ENCODE data around the gene EPHA1.

DNA sequence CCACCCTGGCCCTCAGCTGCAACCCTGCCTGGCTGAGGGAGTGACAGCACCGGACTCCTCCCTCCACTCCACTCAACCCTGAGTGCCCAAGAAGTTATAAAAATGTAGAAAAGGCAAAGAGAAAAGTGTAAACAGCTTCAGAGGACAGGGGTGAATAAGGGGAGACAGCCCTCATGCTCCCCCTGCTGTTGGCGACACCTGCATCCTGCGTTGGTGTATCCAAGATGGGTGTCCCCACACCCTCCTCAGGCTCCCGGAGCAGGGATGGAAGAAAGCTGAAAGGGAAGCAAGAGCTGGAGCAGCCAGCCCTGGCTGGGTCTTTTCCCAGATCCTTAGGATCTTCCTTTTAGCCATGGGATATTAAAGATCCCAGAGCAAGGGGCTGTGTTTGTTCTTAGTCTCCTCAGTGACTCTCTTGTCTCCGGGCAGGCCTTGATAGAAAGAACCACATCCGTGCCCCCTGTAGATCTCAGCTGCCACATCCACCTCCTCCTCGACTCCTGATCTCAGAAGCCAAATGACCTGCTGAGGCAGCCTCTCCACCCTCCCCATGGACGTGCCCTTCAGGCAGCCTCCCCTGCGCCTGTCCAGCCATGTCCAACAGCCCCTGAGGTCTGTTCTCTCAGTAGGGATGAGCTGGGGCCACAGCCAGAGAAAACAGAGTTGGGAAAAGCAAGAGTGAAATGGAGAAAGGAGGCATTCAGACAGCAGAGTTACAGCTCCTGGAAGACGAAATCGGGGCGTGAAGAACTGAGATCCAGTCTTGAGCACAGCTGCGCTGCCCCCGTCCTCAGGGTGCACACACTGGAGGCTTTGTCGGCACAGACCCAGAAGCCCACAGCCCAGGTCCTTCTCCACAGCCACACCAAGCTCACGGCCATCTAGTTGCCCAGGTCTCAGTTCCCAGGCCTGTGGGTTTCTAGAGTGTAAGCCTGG, 52.9 kb downstream of the EPHA1 start:
- no peak for TF ChIP-seq EZH2 (IDR thresholded peaks at IDR 0.05; ENCODE audit: insufficient read depth, low read length)
- TF ChIP-seq CTCF (IDR thresholded peaks at IDR 0.05; ENCODE audit: insufficient read depth, low read depth, low read length), result no peak

All from astrocyte (in vitro differentiated cells and primary cell).